H1 (cell line): Measurements from ENCODE around the gene LSR.

ENCODE experiments used
- CBX8 ChIP-seq: fragments of 300-800, 300-1000 bp; sonication (generic); IDR thresholded peaks from 2 replicates; pipeline ENCODE4 v1.7.1; 2016; ENCODE audit warnings: low read depth, low read length, borderline replicate concordance
- CHD1 ChIP-seq: IDR thresholded peaks from 2 replicates; pipeline ENCODE4 v1.6.1; 2012; ENCODE audit warnings: low read depth, low read length, improper control_type of control experiment
- EZH2 ChIP-seq: fragments of 200-600 bp; sonication (generic); IDR thresholded peaks from 2 replicates; pipeline ENCODE4 v1.7.1; 2012; ENCODE audit warnings: low read depth, mild to moderate bottlenecking, moderate library complexity, low read length, inconsistent platforms; ENCODE audit not compliant: severe bottlenecking
- PHF8 ChIP-seq: fragments of 200-600 bp; sonication (generic); conservative IDR thresholded peaks from 2 replicates; pipeline ENCODE4 v1.7.1; 2012; ENCODE audit warnings: low read depth, mild to moderate bottlenecking, inconsistent platforms, low read length, moderate library complexity
- POLR2A ChIP-seq, 2 experiments: IDR thresholded peaks; 1 replicate in 1 of 2; 2 replicates in 1 of 2; pipeline ENCODE4 v1.6.1; 2011; ENCODE audit warnings: low read depth in 2 of 2, low read length in 2 of 2, mild to moderate bottlenecking in 2 of 2; ENCODE audit errors: control extremely low read depth in 1 of 2
- POLR2AphosphoS5 ChIP-seq: IDR thresholded peaks from 2 replicates; pipeline ENCODE4 v1.6.1; 2011; ENCODE audit warnings: low read depth, low read length
- RXRA ChIP-seq: IDR thresholded peaks from 2 replicates; pipeline ENCODE4 v1.6.1; 2011; ENCODE audit warnings: low read depth, mild to moderate bottlenecking, low read length, moderate library complexity; ENCODE audit not compliant: insufficient read depth
- SP1 ChIP-seq: IDR thresholded peaks from 2 replicates; pipeline ENCODE4 v1.6.1; 2011; ENCODE audit warnings: low read depth, low read length
- SUZ12 ChIP-seq: fragments of 200-600 bp; sonication (generic); IDR thresholded peaks from 2 replicates; pipeline ENCODE4 v1.6.1; 2012; ENCODE audit warnings: mild to moderate bottlenecking, inconsistent platforms, low read length, moderate library complexity, mixed read lengths
- TEAD4 ChIP-seq: IDR thresholded peaks from 2 replicates; pipeline ENCODE4 v1.6.1; 2012; ENCODE audit warnings: low read depth, low read length, inconsistent platforms, mixed read lengths
- YY1 ChIP-seq: IDR thresholded peaks from 2 replicates; pipeline ENCODE4 v1.6.1; 2011; ENCODE audit warnings: low read depth, mild to moderate bottlenecking, low read length
- TF ChIP-seq, protein P1 (sequence below), 3 experiments: IDR thresholded peaks; 1 replicate in 2 of 3; 2 replicates in 1 of 3; pipeline versions ENCODE4 v1.5.1 to v1.6.1; 2011; ENCODE audit warnings: low read length in 3 of 3, mild to moderate bottlenecking in 3 of 3, inconsistent platforms in 2 of 3, low read depth in 1 of 3, moderate library complexity in 1 of 3; ENCODE audit not compliant: insufficient read depth in 1 of 3; ENCODE audit errors: control extremely low read depth in 1 of 3
- TF ChIP-seq, protein P2 (sequence below): IDR thresholded peaks from 2 replicates; pipeline ENCODE4 v1.6.1; 2011; ENCODE audit warnings: low read length, improper control_type of control experiment
- TF ChIP-seq, protein P3 (sequence below): IDR thresholded peaks from 2 replicates; pipeline ENCODE4 v1.6.1; 2012; ENCODE audit warnings: inconsistent platforms

DNA sequence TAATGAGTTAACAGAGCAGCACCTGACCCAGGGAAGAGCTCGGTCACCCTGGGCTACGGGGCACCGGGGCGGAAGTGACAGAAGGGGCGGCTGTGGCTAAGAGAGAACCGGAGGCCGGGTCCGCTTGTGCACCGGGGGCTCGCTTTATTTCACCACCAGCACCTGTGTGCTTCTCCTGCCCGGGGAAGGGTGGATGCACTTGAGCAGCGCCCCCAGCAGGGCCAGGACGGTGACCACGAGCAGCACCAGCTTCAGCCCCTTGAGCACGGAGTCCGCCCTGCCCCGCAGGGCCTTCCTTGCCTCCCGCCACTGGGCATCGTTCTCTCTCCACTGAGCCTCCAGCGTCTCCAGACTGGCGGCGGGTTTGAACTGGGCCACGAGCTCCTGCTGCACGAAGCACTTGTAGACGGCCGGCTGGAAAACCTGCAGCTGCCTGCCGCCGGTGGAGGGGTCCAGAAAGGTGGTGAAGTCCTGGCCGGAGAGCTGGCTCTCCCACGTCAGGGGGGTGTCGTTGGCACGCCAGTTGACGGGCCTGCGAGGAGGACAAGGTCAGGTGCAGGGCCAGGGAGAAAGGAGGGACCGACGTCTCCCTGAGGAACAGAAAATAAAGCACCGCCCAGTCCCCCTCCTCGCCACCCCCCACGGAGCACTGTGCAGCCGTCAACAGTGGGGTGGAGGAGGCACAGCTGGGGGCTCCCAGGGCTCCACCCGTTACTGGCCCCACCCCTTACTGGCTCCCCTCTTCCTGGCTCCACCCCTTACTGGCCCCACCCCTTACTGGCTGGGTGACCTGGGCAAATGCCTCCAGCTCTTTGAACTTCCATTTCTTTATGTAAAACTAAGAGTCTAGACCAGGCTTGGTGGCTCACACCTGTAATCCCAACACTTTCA is 23.9 kb upstream of the LSR start:
- TF ChIP-seq, protein P1, sequence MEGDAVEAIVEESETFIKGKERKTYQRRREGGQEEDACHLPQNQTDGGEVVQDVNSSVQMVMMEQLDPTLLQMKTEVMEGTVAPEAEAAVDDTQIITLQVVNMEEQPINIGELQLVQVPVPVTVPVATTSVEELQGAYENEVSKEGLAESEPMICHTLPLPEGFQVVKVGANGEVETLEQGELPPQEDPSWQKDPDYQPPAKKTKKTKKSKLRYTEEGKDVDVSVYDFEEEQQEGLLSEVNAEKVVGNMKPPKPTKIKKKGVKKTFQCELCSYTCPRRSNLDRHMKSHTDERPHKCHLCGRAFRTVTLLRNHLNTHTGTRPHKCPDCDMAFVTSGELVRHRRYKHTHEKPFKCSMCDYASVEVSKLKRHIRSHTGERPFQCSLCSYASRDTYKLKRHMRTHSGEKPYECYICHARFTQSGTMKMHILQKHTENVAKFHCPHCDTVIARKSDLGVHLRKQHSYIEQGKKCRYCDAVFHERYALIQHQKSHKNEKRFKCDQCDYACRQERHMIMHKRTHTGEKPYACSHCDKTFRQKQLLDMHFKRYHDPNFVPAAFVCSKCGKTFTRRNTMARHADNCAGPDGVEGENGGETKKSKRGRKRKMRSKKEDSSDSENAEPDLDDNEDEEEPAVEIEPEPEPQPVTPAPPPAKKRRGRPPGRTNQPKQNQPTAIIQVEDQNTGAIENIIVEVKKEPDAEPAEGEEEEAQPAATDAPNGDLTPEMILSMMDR (IDR thresholded peaks at IDR 0.05; ENCODE audit: control extremely low read depth in 1 of 3, insufficient read depth in 1 of 3, low read depth in 1 of 3, low read length in 3 of 3), result peak; percentile 55 to 73 (median 63)
- TF ChIP-seq EZH2 (no peak), SP1 (no peak), PHF8 (no peak), TEAD4 (no peak), CHD1 (no peak), SUZ12 (no peak), CBX8 (no peak), RXRA (no peak), POLR2A (IDR thresholded peaks at IDR 0.05; ENCODE audit: control extremely low read depth in 1 of 2, low read depth in 2 of 2, low read length in 2 of 2) (no peak), POLR2AphosphoS5 (no peak), YY1 (no peak)
- TF ChIP-seq, protein P2, sequence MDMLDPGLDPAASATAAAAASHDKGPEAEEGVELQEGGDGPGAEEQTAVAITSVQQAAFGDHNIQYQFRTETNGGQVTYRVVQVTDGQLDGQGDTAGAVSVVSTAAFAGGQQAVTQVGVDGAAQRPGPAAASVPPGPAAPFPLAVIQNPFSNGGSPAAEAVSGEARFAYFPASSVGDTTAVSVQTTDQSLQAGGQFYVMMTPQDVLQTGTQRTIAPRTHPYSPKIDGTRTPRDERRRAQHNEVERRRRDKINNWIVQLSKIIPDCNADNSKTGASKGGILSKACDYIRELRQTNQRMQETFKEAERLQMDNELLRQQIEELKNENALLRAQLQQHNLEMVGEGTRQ, result no peak
- TF ChIP-seq, protein P3, sequence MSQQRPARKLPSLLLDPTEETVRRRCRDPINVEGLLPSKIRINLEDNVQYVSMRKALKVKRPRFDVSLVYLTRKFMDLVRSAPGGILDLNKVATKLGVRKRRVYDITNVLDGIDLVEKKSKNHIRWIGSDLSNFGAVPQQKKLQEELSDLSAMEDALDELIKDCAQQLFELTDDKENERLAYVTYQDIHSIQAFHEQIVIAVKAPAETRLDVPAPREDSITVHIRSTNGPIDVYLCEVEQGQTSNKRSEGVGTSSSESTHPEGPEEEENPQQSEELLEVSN, result peak; percentile 51
